GM08714 (cell line): ENCODE results near the gene CDK5RAP2.

Experiments
- H3K4me3 ChIP-seq: fragments of 200-500 bp; sonication (Bioruptor generic); 2 replicates; pipeline ENCODE4 v1.5.1; 2014; ENCODE audit warnings: mild to moderate bottlenecking, low read length, inconsistent platforms
- ZNF274 ChIP-seq: IDR thresholded peaks from 2 replicates; pipeline ENCODE4 v1.6.1; 2012; ENCODE audit warnings: mild to moderate bottlenecking, low read depth, low read length

CDK5RAP2 gene

DNA sequence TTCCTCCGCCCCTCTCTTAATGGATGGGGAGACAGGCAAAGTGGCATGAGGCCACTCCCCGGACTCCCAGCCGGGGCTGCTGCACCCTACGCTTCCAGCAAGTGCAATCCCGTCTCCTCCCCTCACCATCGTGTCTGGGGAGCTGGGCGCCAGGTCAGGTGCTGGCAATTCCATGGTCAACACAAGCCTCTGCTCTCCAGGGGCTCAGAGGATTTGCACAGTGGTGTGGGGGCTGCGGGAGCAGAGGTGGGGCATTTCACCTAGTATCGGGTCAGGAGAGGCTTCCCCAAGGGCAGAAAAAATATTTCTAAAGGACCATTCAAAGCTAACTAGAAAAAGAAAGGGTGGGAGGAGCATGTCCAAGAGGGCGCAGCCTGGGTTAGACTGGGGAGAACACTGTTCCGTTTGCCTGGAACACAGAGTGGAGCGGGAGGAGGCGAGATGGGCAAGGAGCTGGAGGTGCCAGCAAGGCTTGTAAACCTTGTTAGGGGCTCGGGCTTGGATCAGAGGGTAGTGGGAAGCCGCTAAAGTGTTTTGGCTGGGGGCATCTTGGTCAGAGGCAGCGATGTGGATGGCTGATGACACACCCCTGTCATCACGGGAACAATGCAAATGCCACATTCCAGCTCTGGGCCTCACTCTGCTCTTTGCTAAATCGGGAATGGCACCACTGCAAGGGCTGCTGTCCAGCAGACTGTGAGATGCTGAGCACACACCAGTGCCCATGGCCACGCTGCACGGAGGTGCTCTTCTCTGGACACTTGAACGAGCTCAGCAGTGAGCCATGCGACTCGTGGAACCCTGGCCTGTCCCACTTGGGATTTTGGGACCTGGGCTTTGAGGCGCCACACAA, 191.7 kb downstream of the CDK5RAP2 start:
- H3K4me3 ChIP-seq = no peak overlapping the region
- no peak for TF ChIP-seq ZNF274

DNA sequence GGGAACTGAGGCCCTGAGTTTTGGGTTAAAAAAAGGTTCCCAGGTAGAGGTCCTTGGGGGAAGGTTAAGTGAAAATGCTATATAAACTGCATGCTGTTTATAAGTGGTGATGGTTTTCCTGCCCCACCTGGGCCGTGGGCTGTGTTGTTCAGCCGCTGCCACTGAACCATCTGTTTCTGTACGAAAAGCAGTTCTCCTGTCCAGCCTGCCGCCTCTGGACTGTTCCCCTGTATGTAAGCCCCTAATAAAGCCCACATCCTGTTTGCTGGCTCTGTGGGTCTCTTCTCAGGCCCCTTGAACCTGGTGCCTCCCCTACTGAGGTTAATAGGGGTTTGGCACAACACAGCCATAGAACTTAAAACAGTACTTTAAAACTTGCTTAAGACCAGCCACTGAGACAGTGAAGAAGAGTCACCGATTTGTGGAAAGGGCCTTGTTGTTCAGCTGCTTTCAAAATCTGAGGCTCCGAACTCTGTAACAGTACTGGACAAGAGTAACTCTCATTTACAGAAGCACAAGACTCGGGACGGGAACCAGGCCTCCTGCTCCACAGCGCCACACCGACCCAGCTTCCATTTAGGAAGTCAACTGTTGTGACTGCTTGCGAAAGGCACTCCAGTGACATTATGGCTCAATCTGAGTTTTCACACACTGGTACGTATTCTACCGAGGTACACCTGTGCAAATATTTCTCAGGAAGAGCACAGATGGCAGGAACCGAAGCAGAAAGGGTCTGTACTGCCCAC, 192.5 kb downstream of the CDK5RAP2 start:
- no peak for TF ChIP-seq ZNF274
- no peak overlapping the region for H3K4me3 ChIP-seq

DNA sequence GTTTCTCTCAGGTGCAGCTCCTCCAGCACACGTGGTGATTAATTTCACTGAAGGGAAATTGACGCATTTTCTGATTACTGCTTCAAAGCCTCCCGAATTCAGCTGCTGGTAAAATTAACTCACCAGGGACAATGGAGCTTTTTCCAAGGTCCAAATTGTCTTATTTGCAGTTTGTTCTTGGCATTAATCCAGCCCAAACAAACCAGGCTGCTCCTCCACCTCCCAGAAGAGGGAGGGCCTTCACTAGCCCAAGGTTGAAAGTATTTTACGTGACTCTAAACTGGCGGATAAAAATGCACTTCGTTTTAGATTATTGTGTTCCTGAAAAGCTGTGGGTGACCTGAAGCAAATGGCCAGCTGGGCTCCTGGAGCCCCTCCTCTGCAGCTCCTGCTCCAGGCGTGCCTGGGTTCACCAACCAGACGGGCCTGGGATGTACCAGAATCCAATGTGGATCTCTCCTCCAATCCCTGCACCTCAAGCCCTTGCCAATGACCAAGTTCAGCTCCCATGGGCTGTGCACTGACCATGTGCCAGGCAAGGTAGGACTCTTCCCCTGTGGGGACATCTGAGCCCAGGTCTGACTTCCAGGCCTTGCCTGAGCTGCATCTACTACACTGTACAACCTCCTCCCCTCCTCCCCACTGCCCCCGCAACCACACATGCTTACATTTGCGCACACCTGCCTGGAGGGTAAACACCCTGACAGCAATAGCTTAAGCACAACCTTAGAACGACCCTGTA, 193.4 kb downstream of the CDK5RAP2 start:
- TF ChIP-seq ZNF274 = no peak
- H3K4me3 ChIP-seq = no peak overlapping the region

DNA sequence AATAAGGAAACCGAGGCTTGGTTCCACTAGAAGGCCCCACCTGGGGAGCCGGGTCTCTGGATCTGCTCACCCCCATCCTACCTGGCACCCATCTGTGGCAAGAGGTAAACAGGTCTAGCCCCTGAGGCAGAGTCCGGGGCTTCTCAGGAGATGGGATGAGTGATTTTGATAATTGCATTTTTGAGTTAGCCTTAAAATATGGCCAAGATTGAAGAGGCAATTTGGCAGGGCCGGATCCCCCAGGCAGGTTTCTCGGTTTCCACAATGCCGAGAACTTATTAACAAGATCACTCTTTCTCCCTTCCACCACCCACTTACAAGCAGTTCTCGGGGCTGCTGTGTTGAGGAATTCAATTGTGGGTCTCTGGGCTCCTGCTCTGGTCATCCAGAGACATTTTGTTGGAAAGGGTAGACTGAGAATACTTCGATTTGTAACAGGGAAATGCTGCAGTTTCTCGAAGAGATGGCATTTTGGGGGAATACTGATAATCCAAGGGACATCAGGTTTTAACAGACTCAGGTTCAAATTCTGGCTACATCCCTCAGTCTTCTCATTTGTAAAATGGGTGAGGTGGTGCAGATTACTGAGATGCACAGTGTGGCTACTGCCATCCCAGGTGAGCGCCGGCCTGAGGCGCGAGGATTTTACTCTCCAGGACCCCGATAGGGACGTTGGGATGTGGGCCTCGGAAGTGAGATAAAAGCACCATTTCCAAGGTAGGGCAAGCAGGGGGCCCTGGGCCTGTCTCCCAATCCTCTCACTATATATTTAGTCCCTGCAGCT, 194.2 kb downstream of the CDK5RAP2 start:
- TF ChIP-seq ZNF274 = no peak
- no peak overlapping the region for H3K4me3 ChIP-seq

DNA sequence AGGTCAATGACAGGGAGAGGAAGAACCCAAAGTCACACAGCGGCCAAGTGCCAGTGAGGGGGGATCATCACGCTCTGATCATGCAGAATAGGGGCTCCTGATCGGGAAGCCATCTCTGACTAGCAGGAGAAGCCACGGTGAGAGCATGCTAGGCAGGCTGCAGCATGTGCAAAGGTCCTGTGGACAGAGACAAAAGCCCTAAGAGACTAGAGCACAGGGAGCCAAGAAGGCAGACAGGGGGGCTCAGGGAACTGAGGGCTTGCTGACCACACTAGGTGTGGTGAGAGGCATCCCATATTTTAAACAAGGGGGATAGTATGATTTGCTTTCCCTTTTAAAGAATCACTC, 195.1 kb downstream of the CDK5RAP2 start:
- no peak for TF ChIP-seq ZNF274
- H3K4me3 ChIP-seq = no peak overlapping the region

DNA sequence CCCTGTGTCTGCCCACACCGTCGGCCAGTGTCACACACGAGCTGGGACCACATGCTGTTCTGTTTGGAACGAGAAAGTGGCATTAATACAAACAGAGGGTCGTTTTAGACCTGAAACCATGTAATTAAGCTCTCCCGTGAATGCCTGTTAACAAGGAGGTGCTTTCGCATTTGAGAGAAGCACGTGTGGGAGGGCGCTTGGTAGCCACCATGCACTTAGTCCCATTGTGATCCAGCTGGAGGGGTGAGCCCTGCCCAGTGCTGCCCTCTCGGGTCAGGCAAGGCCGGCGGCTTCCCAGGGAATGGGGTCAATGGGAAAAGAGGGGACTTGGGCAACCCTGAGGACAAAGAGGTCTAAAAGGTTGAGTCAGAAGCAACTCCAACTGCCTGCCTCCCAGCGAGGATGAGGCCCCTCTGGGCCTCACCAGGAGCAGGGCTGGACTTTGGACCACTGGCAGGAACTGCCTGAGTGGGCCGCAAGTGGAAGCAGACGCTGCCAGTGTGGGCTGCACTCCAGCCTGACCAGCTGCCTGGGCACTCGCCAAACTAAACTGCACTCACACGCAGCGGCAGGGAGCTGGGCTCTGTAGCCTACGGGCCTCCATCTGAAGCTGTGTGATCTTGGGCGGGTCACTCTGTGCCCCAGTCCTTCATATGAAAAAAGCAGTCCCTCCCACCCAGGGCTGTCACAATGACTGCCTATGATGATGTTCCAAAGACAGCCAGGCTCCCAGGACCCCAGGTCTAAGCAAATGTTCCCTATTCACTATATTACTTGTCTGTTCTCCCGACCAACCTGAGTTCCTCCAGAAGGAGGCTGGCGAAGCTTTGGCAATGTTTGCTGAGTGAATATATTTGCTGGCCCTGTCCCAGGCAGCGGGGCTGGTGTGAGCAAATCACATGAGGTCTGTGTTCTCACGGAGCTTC, 195.7 kb downstream of the CDK5RAP2 start:
- no peak overlapping the region for H3K4me3 ChIP-seq
- TF ChIP-seq ZNF274 = no peak

DNA sequence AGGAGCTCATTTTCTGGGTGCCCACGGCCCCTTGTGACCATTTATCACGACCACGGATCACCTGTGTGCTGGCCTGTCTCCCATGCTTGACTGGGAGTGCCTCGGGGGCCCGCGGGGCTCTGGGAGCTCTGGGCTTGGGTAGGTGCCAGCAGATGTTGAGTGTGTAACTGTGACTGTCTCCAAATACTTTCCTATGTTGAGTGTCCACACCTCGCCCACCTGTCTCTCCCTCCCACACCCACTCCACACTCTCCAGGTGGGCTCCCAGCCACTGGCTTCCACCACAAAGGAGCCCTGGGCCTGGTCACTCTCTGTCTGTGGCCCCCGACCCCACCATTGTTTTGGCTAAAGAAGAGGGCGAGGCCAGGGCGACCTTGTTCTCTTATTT, 196.4 kb downstream of the CDK5RAP2 start:
- H3K4me3 ChIP-seq = no peak overlapping the region
- TF ChIP-seq ZNF274 = no peak

DNA sequence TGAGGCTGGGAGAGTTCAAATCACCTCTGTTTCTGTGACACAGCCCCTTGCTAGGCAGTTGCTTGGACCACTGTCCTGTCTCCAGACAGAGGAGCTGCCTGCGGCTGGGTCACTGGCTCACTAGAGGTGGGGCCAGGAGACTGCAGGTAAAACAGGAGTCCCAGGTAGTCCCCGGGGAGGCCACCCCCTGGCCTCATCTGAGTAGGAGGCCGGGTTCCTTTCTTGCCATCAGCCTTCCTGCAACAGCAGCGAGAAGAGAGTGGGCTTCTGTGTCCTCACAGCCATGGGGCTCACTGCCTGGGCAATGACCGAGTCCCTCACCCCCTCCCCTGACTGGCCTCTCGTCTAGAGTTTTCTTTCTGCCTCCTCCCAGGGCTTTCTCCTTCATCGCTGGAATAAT, 197.5 kb downstream of the CDK5RAP2 start:
- TF ChIP-seq ZNF274 = no peak

DNA sequence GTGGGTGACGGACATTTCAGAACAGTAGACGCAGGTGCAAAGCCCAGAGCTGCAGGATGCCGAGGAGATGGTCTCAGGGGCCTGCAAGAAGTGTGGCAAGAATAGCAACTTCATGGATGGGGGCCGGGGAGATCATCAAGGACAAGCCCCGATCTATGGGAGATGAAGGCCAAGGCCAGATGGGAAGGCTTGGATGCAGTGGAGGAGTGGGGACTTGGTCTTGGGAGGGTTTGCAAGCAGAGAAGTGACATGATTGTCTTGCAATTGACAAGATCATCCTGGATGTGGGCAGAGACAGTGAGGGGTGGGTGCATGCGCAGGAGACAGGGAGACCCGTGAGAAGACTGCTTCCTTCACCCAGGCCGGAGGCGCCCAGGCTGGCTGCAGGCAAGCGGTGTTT, 198.1 kb downstream of the CDK5RAP2 start:
- no peak overlapping the region for H3K4me3 ChIP-seq
- TF ChIP-seq ZNF274 = no peak

More for the DNA sequence above, 197.5 kb downstream of the CDK5RAP2 start:
- no peak overlapping the region for H3K4me3 ChIP-seq

DNA sequence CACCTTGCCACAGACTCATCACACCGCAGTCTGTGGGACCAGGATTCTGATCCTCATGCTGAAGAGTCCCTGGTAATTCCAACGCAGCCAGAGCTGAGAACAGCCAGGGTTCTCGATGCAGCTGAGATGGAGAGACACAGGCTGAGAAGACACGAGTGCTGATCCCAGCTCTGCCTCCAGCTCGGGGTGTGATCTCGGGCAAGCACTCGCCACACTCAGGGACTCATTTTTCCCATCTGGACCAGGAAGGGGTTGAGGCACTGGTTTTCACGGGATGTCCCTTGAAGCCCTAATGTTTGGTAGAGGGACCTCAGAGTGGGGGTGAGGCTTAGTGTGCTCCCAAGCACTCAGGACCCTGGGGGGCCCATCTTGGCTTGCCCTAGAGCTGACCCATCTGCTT, 200.4 kb downstream of the CDK5RAP2 start:
- no peak overlapping the region for H3K4me3 ChIP-seq
- no peak for TF ChIP-seq ZNF274

DNA sequence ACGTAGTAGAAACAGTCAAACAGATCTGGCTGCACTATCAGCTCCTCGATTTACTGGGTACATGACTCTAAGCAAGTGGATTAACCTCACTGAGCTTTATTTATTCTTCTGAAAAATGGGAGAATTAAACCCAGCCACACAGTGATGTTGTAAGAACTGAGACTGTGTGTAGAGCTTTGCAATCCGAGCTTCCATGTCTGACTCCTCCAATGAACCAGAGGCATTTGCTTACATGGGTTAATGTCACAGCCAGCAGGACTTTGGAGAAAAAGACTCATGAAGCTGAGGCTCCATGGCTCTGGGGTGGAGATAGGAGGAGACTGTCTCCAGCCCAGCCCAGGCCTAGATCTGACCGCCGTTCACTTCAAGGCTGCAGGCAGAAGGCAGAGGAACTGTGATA, 201.3 kb downstream of the CDK5RAP2 start:
- TF ChIP-seq ZNF274 = no peak
- no peak overlapping the region for H3K4me3 ChIP-seq

DNA sequence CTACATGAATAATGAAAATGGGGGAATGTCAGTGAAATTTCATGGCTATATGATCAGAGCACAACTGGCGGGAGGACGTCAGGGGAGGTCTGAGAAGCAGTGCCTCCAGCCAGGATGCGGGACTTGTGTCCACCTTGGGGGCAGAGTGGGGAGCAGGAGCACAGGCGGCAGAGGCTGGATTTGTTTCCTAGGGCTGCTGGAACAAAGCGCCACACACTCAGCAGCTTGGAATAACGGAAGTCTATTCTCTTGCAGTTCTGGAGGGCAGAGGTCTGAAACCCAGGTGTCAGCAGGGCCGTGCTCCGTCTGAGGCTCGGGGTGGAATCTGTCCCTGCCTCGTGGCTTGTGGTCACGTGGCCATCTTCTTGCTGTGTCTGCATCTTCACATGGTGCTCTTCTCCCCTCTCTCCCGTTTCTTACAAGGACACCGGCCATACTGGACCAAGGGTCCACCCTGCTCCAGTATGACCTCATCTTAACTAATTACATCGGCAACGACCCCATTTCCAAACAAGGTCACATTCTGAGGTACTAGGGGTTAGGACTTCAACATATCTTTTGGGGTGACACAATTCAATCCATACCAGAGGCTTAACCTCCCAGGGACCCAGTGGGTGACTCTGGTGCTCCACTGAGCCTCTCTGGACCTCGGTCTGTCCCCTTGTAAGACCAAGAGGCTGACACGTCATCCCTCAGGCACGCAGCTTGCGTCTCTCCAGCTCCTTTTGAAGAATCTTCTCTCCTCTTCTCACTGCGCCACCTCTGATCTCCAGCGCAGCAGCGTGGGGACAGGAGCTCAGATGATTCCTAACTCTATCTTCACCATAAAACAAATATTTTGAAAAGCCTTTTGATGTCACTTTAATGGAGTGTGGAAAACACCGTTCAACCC, 202.5 kb downstream of the CDK5RAP2 start:
- H3K4me3 ChIP-seq = no peak overlapping the region
- TF ChIP-seq ZNF274 = no peak
